ENCODE measurements around the gene DDX56.

The DDX56 gene

DNA sequence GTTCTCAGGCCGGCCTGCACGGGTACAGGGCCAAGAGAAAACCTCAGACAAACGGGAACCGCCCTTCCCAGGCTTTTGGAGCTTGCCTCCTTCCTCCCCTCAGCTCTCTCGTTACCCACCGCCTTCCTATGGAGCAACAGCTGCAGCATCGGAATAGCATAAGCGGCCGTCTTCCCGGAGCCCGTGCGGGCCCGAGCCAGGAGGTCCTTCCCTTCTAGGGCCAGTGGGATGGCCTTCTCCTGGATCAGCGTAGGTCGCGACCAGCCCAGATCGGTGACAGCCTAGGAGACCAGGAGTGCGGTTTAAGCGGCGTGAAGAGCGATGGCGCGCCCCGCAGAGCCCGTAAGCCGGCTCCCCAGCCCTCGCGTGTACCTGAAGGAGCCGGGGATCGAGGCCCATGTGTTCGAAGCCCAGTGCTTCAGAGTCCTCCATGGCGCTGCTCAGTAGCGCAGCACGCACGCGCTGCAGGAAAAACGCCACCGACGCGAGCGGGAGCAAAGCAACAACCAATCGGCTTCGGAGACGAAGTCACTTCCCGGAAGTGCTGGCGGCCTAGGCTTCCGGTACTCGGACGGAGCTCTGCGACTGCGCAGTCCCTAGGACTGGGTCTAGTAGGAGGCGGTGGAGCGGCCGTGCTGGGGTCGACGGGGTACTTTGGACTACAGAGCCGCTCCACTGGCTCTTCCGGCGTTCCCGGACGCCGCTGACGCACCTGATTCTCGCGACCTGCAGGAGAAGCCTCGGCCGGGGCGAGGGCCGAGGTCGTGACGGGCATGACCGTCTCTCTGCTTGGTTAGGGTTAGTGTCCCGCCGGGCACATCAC lies at the start of gene DDX56:
DDX56 (minus strand) TSS at position 445 of the 823 bp plus-strand sequence; CDS start at position 432, 13 bp downstream.
- FAIRE-seq (peak; percentile 96), DNase-seq (ENCODE audit: insufficient read length, low spot score) (peak; percentile 87)

- peak; percentile 81 for FAIRE-seq
Measured at GRCh38 chr7:44622342-44623151, 48.8 kb upstream of the DDX56 start.

GRCh38 chr7:44621750-44622103 lies 48.0 kb upstream of the DDX56 start:
- FAIRE-seq = no peak
- no peak for DNase-seq (ENCODE audit: insufficient read length, low spot score)

More at GRCh38 chr7:44622342-44623151, 48.8 kb upstream of the DDX56 start:
- DNase-seq (ENCODE audit: insufficient read length, low spot score) = no peak

- no peak for FAIRE-seq
Measured at GRCh38 chr7:44621034-44621749, 47.5 kb upstream of the DDX56 start.

DNA sequence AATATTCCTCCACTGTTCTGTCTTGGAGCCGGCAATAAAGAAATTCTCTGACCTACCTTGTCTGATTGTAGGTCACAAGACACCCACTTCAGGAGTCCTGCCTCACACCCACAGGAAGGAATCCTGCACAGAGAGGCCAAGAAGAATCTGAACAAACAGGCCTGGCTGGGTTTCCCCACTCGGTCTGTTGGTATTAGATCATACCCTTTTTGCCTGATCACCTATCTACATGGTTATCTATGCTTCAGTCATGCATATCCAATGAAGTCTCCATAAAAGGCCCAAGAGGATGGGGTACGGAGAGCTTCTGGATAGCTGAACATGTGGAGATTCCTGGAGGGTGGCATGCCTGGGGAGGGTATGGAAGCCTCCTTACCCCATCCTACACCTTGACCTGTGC lies 45.0 kb upstream of the DDX56 start:
- no peak for DNase-seq (ENCODE audit: insufficient read length, low spot score)
- no peak for FAIRE-seq

More at GRCh38 chr7:44621034-44621749, 47.5 kb upstream of the DDX56 start:
- DNase-seq (ENCODE audit: insufficient read length, low spot score) = no peak

DNA sequence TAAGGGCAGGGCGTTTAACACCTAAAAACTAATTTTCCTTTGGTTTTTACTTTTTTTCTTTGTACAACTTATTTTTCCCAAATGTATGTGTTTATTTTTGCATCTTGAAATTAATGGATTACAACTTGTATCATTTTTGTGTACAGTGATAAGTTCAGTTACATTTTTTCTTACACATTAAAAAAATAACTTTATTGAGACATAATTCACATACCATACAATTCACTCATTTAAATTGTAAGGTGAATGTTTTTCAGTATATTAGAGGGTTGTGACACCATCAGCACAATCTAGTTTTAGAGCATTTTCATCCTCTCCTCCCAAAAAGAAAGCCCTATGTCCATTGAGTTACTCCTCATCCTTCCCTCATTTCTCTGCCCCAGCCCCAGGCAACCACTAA lies 44.3 kb upstream of the DDX56 start:
- no peak for DNase-seq (ENCODE audit: insufficient read length, low spot score)

DNA sequence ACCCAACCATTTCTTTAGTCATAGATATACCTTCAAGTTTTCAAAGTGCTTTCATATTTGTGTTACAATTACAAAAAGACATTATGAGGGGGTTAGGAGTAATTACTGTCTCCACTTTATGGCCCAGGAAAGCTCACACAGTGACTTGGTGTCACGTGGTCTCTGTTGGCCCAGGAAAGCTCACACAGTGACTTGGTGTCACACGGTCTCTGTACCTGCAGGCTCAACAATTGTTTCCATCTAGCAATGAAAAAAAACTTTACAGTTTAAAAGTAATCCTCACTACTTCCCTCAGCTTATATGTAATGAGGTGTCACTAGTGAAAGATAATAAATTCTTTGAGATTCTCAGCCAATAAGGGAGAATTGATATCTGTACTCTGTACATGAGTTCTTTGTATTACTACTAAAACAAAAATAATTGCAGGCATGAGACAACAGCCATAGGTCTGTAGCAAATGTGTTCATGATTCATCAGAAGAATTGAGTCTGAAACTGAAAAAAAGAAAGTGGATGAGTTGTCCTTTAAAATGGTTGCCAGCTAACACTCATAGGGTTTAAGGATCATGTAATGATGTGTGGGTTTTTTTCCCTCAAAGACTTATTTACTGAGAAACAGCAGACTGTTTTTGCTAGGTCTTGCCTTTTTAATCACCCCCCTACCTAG lies 43.6 kb upstream of the DDX56 start:
- DNase-seq (ENCODE audit: insufficient read length, low spot score) = no peak
- FAIRE-seq = peak; percentile 70

More for the DNA sequence above, 44.3 kb upstream of the DDX56 start:
- FAIRE-seq = no peak

GRCh38 chr7:44616545-44616944 lies 42.8 kb upstream of the DDX56 start:
- FAIRE-seq (no peak), DNase-seq (ENCODE audit: insufficient read length, low spot score) (no peak)

GRCh38 chr7:44615793-44616192 lies 42.1 kb upstream of the DDX56 start:
- no peak for FAIRE-seq
- no peak for DNase-seq (ENCODE audit: insufficient read length, low spot score)

- FAIRE-seq (no peak), DNase-seq (ENCODE audit: insufficient read length, low spot score) (no peak)
Measured at GRCh38 chr7:44615149-44615611, 41.5 kb upstream of the DDX56 start.

DNA sequence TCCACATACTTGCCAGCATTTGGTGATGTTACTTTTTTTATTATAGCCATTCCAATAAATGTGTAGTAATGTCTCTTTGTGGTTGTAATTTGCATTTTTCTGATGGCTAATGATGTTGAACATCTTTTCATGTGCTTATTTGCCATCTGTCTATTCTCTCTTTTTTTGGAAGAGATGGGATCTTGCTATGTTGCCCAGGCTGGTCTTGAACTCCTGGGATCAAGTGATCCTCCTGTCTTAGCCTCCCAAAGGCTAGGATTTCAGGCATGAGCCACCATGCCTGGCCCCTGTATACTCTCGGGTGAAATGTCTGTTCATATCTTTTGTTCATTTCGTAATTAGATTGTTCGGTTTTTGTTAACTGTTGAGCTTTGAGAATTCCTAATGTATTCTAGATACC lies 36.1 kb upstream of the DDX56 start:
- no peak for DNase-seq (ENCODE audit: insufficient read length, low spot score)
- FAIRE-seq = no peak

DNA sequence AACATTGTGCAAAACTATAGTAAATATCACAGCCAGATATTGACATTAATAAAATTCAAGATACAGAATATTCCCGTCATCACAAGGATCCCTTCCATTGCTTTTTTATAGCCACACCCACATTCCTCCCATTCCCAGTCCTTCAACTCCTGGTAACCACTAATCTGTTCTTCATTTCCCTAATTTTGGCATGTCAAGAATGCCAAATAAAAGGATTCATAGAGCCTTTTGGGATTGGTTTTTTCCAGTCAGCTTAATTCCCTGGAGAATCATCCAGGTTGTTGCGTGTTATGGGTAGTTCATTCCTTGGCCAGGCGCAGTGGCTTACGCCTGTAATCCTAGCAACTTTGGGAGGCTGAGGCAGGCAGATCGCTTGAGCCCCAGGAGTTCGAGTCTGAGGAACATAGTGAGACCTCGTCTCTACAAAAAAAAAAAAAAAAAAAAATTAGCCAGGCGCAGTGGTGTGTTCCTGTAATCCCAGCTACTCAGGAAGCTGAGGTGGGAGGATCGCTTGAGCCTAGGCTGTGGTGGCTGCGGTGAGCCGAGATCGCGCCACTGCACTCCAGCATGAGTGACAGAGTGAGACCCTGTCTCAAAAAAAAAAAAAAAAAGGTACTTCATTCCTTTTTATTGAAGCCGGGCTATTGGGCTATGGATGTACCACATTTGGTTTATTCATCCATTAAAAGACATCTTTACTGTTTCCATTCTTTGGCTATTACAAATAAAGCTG lies 35.4 kb upstream of the DDX56 start:
- FAIRE-seq = no peak
- no peak for DNase-seq (ENCODE audit: insufficient read length, low spot score)

- DNase-seq (ENCODE audit: insufficient read length, low spot score) (no peak), FAIRE-seq (no peak)
Measured at GRCh38 chr7:44607141-44608068, 33.7 kb upstream of the DDX56 start.

DNA sequence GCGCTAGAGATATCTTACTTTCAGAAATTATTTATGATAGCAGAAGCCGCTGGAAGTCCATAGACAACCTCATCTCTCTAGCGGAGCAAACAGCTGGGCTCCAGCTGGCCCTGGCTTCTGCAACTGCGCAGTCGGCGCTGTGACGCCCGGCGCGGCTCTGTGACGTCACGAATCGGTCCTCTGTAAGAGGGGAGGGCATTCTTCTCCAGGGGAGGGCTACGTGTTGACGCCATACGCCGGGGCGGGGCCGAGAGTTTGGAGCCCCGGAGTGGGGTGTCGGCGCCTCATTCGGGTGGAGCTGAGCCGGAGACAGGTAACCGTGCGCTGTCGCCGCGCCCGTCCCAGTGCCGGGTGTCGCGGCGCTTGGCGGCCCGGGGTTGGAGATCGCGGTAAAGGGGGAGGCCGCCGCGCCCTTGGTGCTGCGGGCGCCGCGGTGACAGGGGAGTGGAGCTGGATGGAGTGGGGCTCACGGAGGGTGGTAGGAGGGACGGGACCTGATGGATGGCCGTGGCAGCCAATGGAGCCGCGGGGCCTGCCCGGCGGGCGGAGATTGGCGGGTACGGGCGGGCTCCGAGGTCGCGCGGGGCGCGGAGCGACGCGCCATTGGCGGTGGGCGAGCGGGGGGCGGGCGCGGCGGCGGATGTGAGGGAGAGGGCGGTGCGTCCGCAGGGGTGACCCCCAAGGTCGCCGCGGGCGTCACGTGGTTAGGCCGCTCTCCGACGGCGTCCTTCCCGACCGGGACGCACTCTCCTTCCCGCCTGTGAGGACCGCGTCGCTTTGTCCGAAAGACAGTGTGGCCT lies 32.8 kb upstream of the DDX56 start, which contains the start of gene OGDH:
OGDH (plus strand) TSS at position 287 of the 800 bp plus-strand sequence. CDS start 17,717 bp downstream, outside the sequence.
- DNase-seq (ENCODE audit: insufficient read length, low spot score) (peak; percentile 93), FAIRE-seq (peak; percentile 92)

DNA sequence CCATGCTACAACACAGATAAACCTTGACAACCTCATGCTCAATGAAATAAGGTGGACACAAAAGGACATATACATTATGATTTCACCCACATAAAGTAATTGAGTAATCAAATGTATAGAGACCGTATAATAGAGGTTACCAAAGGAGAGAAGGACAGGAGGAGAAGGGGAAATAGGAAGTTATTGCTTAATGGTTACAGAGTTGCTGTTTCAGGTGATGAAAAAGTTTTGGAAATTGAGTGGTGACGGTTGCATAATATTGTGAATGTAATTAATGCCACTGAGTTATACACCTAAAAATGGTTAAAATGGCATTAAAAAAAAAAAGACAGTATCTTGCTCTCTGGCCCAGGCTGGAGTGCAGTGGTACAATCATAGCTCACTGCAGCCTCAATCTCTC lies 31.2 kb upstream of the DDX56 start:
- no peak for FAIRE-seq

DNA sequence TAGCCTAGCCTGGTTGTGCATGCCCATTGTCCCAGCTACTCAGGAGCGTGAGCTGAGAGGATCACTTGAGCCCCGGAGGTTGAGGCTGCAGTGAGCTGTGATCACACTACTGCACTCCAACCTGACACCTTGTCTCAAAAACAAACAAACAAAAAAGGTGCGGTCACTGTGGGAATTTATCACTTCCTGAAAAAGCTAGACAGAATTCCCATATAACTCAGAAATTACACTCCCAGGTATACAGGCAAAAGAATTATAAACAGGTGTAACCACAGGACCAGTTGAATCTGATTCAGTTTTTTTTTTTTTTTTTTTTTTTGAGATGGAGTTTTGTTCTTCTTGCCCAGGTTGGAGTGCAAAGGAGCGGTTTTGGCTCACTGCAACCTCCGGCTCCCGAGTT lies 29.5 kb upstream of the DDX56 start:
- FAIRE-seq (no peak), DNase-seq (ENCODE audit: insufficient read length, low spot score) (no peak)

More for the DNA sequence above, 31.2 kb upstream of the DDX56 start:
- DNase-seq (ENCODE audit: insufficient read length, low spot score) = no peak

- DNase-seq (ENCODE audit: insufficient read length, low spot score) (no peak), FAIRE-seq (no peak)
Measured at GRCh38 chr7:44602576-44602910, 28.8 kb upstream of the DDX56 start.

GRCh38 chr7:44599222-44599621 lies 25.5 kb upstream of the DDX56 start:
- FAIRE-seq (no peak), DNase-seq (ENCODE audit: insufficient read length, low spot score) (no peak)

All from GM19239 (cell line).